Esophagus muscularis mucosa (tissue), 4 donors: ENCODE results near the gene GON7.

ENCODE experiments used
- EP300 ChIP-seq: sonication (generic); formaldehyde crosslinking; IDR thresholded peaks from one replicate; pipeline ENCODE4 v1.6.1; 2017; ENCODE audit warnings: antibody characterized with exemption
- POLR2A ChIP-seq: fragments of 450-650 bp; IDR thresholded peaks from one replicate; pipeline ENCODE4 v1.6.1; 2017; ENCODE audit warnings: antibody characterized with exemption, moderate library complexity, mild to moderate bottlenecking, low read depth
- POLR2AphosphoS5 ChIP-seq, 2 donors: sonication (generic); formaldehyde crosslinking; IDR thresholded peaks; one replicate each; pipeline ENCODE4 v1.6.1; 2017; ENCODE audit warnings: antibody characterized with exemption in 2 of 2
- TF ChIP-seq, protein P1 (sequence below), 3 experiments: fragments of 200-600 bp in 2 of 3; fragments of 450-650 bp in 1 of 3; sonication (generic) in 2 of 3; IDR thresholded peaks; one replicate each; pipeline ENCODE4 v1.5.1; 2017 to 2019; ENCODE audit warnings: antibody characterized with exemption in 3 of 3, mild to moderate bottlenecking in 2 of 3, moderate library complexity in 1 of 3

DNA sequence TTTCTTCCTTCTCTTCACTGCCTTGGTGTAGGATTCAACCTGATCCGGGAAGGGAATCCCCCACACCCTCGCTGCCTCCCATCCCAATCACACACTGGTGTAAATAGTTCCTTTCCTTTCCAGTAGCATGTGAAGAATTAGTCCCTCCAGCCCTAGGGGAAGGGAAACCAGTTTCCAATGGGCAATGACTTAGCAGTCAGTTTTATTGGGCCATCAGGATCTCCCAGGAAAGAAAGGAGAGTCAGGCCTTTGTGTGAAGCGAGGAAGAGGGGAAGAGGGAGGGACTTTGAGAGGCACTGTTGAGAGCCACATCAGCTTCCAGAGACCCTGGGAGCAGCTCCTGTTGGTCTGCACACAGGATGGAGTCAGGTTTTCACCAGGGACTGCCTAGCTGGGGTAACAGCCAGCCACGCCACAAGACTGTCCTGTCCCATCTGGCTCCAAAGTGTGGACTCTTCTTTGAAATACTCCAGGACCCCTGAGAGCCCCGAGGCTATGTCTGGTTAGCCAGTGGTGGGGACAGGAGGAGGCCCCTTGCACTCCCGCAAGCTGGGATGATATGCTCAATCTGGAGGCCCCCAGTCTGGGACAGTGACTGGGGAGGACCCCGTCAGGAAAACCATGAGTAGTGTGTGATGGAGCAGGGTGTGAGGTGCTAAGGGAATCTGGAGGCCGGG lies 50.0 kb downstream of the GON7 start:
- TF ChIP-seq, protein P1, sequence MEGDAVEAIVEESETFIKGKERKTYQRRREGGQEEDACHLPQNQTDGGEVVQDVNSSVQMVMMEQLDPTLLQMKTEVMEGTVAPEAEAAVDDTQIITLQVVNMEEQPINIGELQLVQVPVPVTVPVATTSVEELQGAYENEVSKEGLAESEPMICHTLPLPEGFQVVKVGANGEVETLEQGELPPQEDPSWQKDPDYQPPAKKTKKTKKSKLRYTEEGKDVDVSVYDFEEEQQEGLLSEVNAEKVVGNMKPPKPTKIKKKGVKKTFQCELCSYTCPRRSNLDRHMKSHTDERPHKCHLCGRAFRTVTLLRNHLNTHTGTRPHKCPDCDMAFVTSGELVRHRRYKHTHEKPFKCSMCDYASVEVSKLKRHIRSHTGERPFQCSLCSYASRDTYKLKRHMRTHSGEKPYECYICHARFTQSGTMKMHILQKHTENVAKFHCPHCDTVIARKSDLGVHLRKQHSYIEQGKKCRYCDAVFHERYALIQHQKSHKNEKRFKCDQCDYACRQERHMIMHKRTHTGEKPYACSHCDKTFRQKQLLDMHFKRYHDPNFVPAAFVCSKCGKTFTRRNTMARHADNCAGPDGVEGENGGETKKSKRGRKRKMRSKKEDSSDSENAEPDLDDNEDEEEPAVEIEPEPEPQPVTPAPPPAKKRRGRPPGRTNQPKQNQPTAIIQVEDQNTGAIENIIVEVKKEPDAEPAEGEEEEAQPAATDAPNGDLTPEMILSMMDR (IDR thresholded peaks at IDR 0.05) = no peak
- TF ChIP-seq POLR2AphosphoS5 (IDR thresholded peaks at IDR 0.05) = no peak
- TF ChIP-seq POLR2A = no peak
- TF ChIP-seq EP300 = no peak
